NCI-H345 treated with DMSO at 0.1 percent for 48 hours (cell line): ENCODE measurements around the gene CTNND2.

Source experiments
- DNase-seq: peaks from one replicate; lab custom pipeline; 2025; ENCODE audit not compliant: unreplicated experiment; lab: John Stamatoyannopoulos, UW

CTNND2 gene

GRCh38 chr5:11904265-11904906, at the start of gene CTNND2:
TSS of gene CTNND2 (minus strand) at chr5:11904446. CDS start at chr5:11903853, 593 bp downstream.
- no peak for DNase-seq

- no peak for DNase-seq
Observed at GRCh38 chr5:11946317-11946716, 42.1 kb upstream of the CTNND2 start.

- DNase-seq, result no peak
Observed at GRCh38 chr5:11941566-11941965, 37.3 kb upstream of the CTNND2 start.

- no peak for DNase-seq
Observed at GRCh38 chr5:11931638-11932037, 27.4 kb upstream of the CTNND2 start.

GRCh38 chr5:11928909-11929308, 24.7 kb upstream of the CTNND2 start:
- no peak for DNase-seq

- DNase-seq, result no peak
Observed at GRCh38 chr5:11925701-11926100, 21.5 kb upstream of the CTNND2 start.

- DNase-seq, result no peak
Observed at GRCh38 chr5:11922394-11922793, 18.1 kb upstream of the CTNND2 start.

- DNase-seq, result no peak
Observed at GRCh38 chr5:11918463-11919045, 14.3 kb upstream of the CTNND2 start.

GRCh38 chr5:11909471-11909870, 5.2 kb upstream of the CTNND2 start:
- DNase-seq, result no peak

- no peak for DNase-seq
Observed at GRCh38 chr5:11906497-11906896, 2.3 kb upstream of the CTNND2 start.

- DNase-seq, result no peak
Observed at GRCh38 chr5:11905206-11905605, 960 bp upstream of the CTNND2 start.

GRCh38 chr5:11903614-11904264, 507 bp downstream of the CTNND2 start:
- DNase-seq, result no peak

GRCh38 chr5:11903121-11903613, 1.1 kb downstream of the CTNND2 start:
- DNase-seq, result no peak

- DNase-seq, result no peak
Observed at GRCh38 chr5:11902201-11902619, 2.0 kb downstream of the CTNND2 start.

GRCh38 chr5:11898787-11899186, 5.5 kb downstream of the CTNND2 start:
- no peak for DNase-seq

GRCh38 chr5:11897781-11898180, 6.5 kb downstream of the CTNND2 start:
- no peak for DNase-seq

GRCh38 chr5:11894992-11895391, 9.3 kb downstream of the CTNND2 start:
- no peak for DNase-seq

- DNase-seq, result no peak
Observed at GRCh38 chr5:11892832-11893231, 11.4 kb downstream of the CTNND2 start.

- no peak for DNase-seq
Observed at GRCh38 chr5:11890777-11891176, 13.5 kb downstream of the CTNND2 start.

GRCh38 chr5:11888221-11888620, 16.0 kb downstream of the CTNND2 start:
- no peak for DNase-seq

GRCh38 chr5:11878814-11879213, 25.4 kb downstream of the CTNND2 start:
- no peak for DNase-seq

- DNase-seq, result no peak
Observed at GRCh38 chr5:11873587-11873986, 30.7 kb downstream of the CTNND2 start.
